Mesendoderm (in vitro differentiated cells): Measurements from ENCODE around the gene EIF4G3.

Source experiments
- DNase-seq: peaks from one replicate; pipeline ENCODE4 v3.0.0; 2013
- H2AK5ac ChIP-seq: 2 replicates; pipeline ENCODE4 v1.6.1; 2013; ENCODE audit warnings: low read length, inconsistent platforms
- H2BK120ac ChIP-seq: 2 replicates; pipeline ENCODE4 v1.6.1; 2013; ENCODE audit warnings: low read depth, mild to moderate bottlenecking, low read length, moderate library complexity, mixed read lengths
- H2BK15ac ChIP-seq: replicated peaks from 2 replicates; pipeline ENCODE4 v1.6.1; 2013; ENCODE audit warnings: low read depth, mild to moderate bottlenecking, moderate library complexity
- H2BK5ac ChIP-seq: 2 replicates; pipeline ENCODE4 v1.6.1; 2013; ENCODE audit warnings: low read length, inconsistent platforms
- H3K18ac ChIP-seq: 2 replicates; pipeline ENCODE4 v1.6.1; 2013; ENCODE audit warnings: mild to moderate bottlenecking, low read length, mixed read lengths
- H3K23ac ChIP-seq: one replicate; pipeline ENCODE4 v1.6.1; 2013; ENCODE audit warnings: low read length
- H3K27ac ChIP-seq: 2 replicates; pipeline ENCODE4 v1.5.1; 2013; ENCODE audit warnings: low read depth, mild to moderate bottlenecking, inconsistent platforms, low read length, moderate library complexity
- H3K27me3 ChIP-seq: 2 replicates; pipeline ENCODE4 v1.6.1; 2013; ENCODE audit warnings: low read length, control low read depth, mild to moderate bottlenecking, inconsistent platforms; ENCODE audit not compliant: insufficient read depth, poor library complexity
- H3K36me3 ChIP-seq: 2 replicates; pipeline ENCODE4 v1.6.1; 2013; ENCODE audit warnings: low read length, inconsistent platforms; ENCODE audit not compliant: control insufficient read depth, insufficient read depth
- H3K4ac ChIP-seq: one replicate; pipeline ENCODE4 v1.6.1; 2013; ENCODE audit warnings: low read depth, mild to moderate bottlenecking, low read length, moderate library complexity
- H3K4me1 ChIP-seq: 2 replicates; pipeline ENCODE4 v1.6.1; 2013; ENCODE audit warnings: low read depth, low read length, inconsistent platforms; ENCODE audit not compliant: control insufficient read depth
- H3K4me2 ChIP-seq: 2 replicates; pipeline ENCODE4 v1.6.1; 2013; ENCODE audit warnings: low read length
- H3K4me3 ChIP-seq: 2 replicates; pipeline ENCODE4 v1.5.1; 2013; ENCODE audit warnings: mild to moderate bottlenecking, low read length
- H3K56ac ChIP-seq: one replicate; pipeline ENCODE4 v1.6.1; 2013; ENCODE audit warnings: low read length
- H3K79me1 ChIP-seq: 2 replicates; pipeline ENCODE4 v1.6.1; 2013; ENCODE audit warnings: low read length, inconsistent platforms
- H3K79me2 ChIP-seq: 2 replicates; pipeline ENCODE4 v1.6.1; 2013; ENCODE audit warnings: mild to moderate bottlenecking, low read length; ENCODE audit not compliant: control insufficient read depth, insufficient read depth
- H3K9ac ChIP-seq: 2 replicates; pipeline ENCODE4 v1.6.1; 2013; ENCODE audit warnings: low read length, inconsistent platforms
- H4K5ac ChIP-seq: one replicate; pipeline ENCODE4 v1.6.1; 2013; ENCODE audit warnings: low read length
- H4K8ac ChIP-seq: one replicate; pipeline ENCODE4 v1.6.1; 2013; ENCODE audit warnings: low read depth, mild to moderate bottlenecking, control low read depth, low read length, moderate library complexity
- WGBS: extraction: QIAGEN DNeasy Blood & Tissue Kit; methylation state at CpG from one replicate; pipeline ENCODE4 v1.1.7; 2013; ENCODE audit warnings: low lambda C conversion rate, missing lambda C conversion rate; ENCODE audit not compliant: insufficient coverage; ENCODE audit errors: extremely low coverage; 5-methylcytosine and 5-hydroxymethylcytosine counted together

Gene EIF4G3

GRCh38 chr1:20775700-20776099 lies 401.0 kb downstream of the EIF4G3 start:
- Histone ChIP-seq H3K27me3 (no peaks in the 10 kb centered on the region), H2BK15ac (no peak overlapping the region), H3K4ac (no peak overlapping the region), H3K9ac (no peak overlapping the region), H3K79me1 (peaks cover 5% of the 10 kb centered on the region), H2BK120ac (no peak overlapping the region), H3K79me2 (peaks cover 18% of the 10 kb centered on the region), H4K8ac (no peak overlapping the region), H3K23ac (no peak overlapping the region), H3K4me1 (no peaks in the 10 kb centered on the region), H3K4me2 (no peak overlapping the region), H2BK5ac (no peak overlapping the region), H3K56ac (no peak overlapping the region), H4K5ac (no peak overlapping the region), H2AK5ac (no peak overlapping the region), H3K27ac (no peak overlapping the region), H3K18ac (no peak overlapping the region), H3K36me3 (peaks cover 7% of the 10 kb centered on the region), H3K4me3 (no peak overlapping the region)
- no peak for DNase-seq
- WGBS: no CpG with 5 or more reads among the region's 4 CpGs

GRCh38 chr1:20771780-20772179 lies 404.9 kb downstream of the EIF4G3 start:
- Histone ChIP-seq H3K18ac (no peak overlapping the region), H3K56ac (no peak overlapping the region), H3K27me3 (no peaks in the 10 kb centered on the region), H2BK15ac (no peak overlapping the region), H3K27ac (no peak overlapping the region), H3K4ac (no peak overlapping the region), H3K4me2 (no peak overlapping the region), H3K9ac (no peak overlapping the region), H3K79me2 (no peaks in the 10 kb centered on the region), H2BK5ac (no peak overlapping the region), H3K36me3 (peaks cover 7% of the 10 kb centered on the region), H2AK5ac (no peak overlapping the region), H3K23ac (no peak overlapping the region), H3K4me1 (no peaks in the 10 kb centered on the region), H2BK120ac (no peak overlapping the region), H4K5ac (no peak overlapping the region), H4K8ac (no peak overlapping the region), H3K4me3 (no peak overlapping the region), H3K79me1 (no peaks in the 10 kb centered on the region)
- WGBS: no CpG with 5 or more reads among the region's 3 CpGs
- DNase-seq: no peak

- no CpG with 5 or more reads among the region's 6 CpGs for WGBS
- H3K27me3 ChIP-seq: no peaks in the 10 kb centered on the region
Observed at GRCh38 chr1:20770314-20771087, 406.2 kb downstream of the EIF4G3 start.

GRCh38 chr1:20767271-20767670 lies 409.4 kb downstream of the EIF4G3 start:
- no peak overlapping the region for H3K27ac ChIP-seq
- no peak overlapping the region for H3K4me3 ChIP-seq
- peaks cover 2% of the 10 kb centered on the region for H3K36me3 ChIP-seq
- H4K8ac ChIP-seq: no peak overlapping the region
- no peak overlapping the region for H3K56ac ChIP-seq
- no peak overlapping the region for H3K23ac ChIP-seq
- H3K79me2 ChIP-seq: no peaks in the 10 kb centered on the region
- H3K18ac ChIP-seq: no peak overlapping the region
- H2BK15ac ChIP-seq: no peak overlapping the region
- H3K27me3 ChIP-seq: no peaks in the 10 kb centered on the region
- no peak overlapping the region for H2AK5ac ChIP-seq
- H2BK5ac ChIP-seq: no peak overlapping the region
- no peak overlapping the region for H4K5ac ChIP-seq
- H3K4me1 ChIP-seq: no peaks in the 10 kb centered on the region
- H3K4ac ChIP-seq: no peak overlapping the region
- no peaks in the 10 kb centered on the region for H3K79me1 ChIP-seq
- no peak overlapping the region for H3K4me2 ChIP-seq
- no peak overlapping the region for H3K9ac ChIP-seq
- no peak overlapping the region for H2BK120ac ChIP-seq
- no peak for DNase-seq

More at GRCh38 chr1:20770314-20771087, 406.2 kb downstream of the EIF4G3 start:
- no peak overlapping the region for H3K4me3 ChIP-seq
- no peak overlapping the region for H4K5ac ChIP-seq
- H3K23ac ChIP-seq: no peak overlapping the region
- no peak overlapping the region for H3K56ac ChIP-seq
- H3K18ac ChIP-seq: no peak overlapping the region
- no peaks in the 10 kb centered on the region for H3K4me1 ChIP-seq
- no peak overlapping the region for H2BK5ac ChIP-seq
- H2BK120ac ChIP-seq: no peak overlapping the region
- H3K79me2 ChIP-seq: no peaks in the 10 kb centered on the region
- no peak overlapping the region for H3K4ac ChIP-seq
- no peak for DNase-seq
- H2BK15ac ChIP-seq: no peak overlapping the region
- H3K79me1 ChIP-seq: no peaks in the 10 kb centered on the region
- no peak overlapping the region for H4K8ac ChIP-seq
- no peak overlapping the region for H2AK5ac ChIP-seq
- peaks cover 6% of the 10 kb centered on the region for H3K36me3 ChIP-seq
- no peak overlapping the region for H3K27ac ChIP-seq
- no peak overlapping the region for H3K4me2 ChIP-seq
- no peak overlapping the region for H3K9ac ChIP-seq

GRCh38 chr1:20763417-20763816 lies 413.3 kb downstream of the EIF4G3 start:
- WGBS: no CpG with 5 or more reads among the region's 3 CpGs

GRCh38 chr1:20760322-20760721 lies 416.4 kb downstream of the EIF4G3 start:
- DNase-seq: no peak
- no CpG with 5 or more reads among the region's 6 CpGs for WGBS
- Histone ChIP-seq H3K4me3 (no peak overlapping the region), H3K4ac (no peak overlapping the region), H2BK5ac (no peak overlapping the region), H3K4me2 (no peak overlapping the region), H3K18ac (no peak overlapping the region), H4K8ac (no peak overlapping the region), H3K4me1 (no peaks in the 10 kb centered on the region), H2BK15ac (no peak overlapping the region), H3K79me2 (no peaks in the 10 kb centered on the region), H2AK5ac (no peak overlapping the region), H3K56ac (no peak overlapping the region), H3K79me1 (no peaks in the 10 kb centered on the region), H3K27me3 (no peaks in the 10 kb centered on the region), H2BK120ac (no peak overlapping the region), H3K9ac (no peak overlapping the region), H4K5ac (no peak overlapping the region), H3K36me3 (peaks cover 8% of the 10 kb centered on the region), H3K27ac (no peak overlapping the region), H3K23ac (no peak overlapping the region)

More at GRCh38 chr1:20763417-20763816, 413.3 kb downstream of the EIF4G3 start:
- Histone ChIP-seq H2AK5ac (no peak overlapping the region), H3K9ac (no peak overlapping the region), H3K27me3 (no peaks in the 10 kb centered on the region), H3K23ac (no peak overlapping the region), H3K4me1 (no peaks in the 10 kb centered on the region), H3K79me1 (no peaks in the 10 kb centered on the region), H3K79me2 (no peaks in the 10 kb centered on the region), H3K36me3 (peaks cover 6% of the 10 kb centered on the region), H4K5ac (no peak overlapping the region), H3K56ac (no peak overlapping the region), H2BK5ac (no peak overlapping the region), H3K27ac (no peak overlapping the region), H3K4me3 (no peak overlapping the region), H3K4ac (no peak overlapping the region), H4K8ac (no peak overlapping the region), H3K18ac (no peak overlapping the region), H2BK120ac (no peak overlapping the region), H2BK15ac (no peak overlapping the region), H3K4me2 (no peak overlapping the region)
- no peak for DNase-seq
